Dendritic cell treated with granulocyte-macrophage colony-stimulating factor and Interleukin-4, amounts not matched to agents 40 ng/mL and 50 ng/mL, for 4 days (primary cell): ENCODE results near the gene DSCAML1.

ENCODE experiments used
- H3K27ac Mint-ChIP-seq: one replicate; pipeline ENCODE4 v1.8.0; 2022; ENCODE audit warnings: mild to moderate bottlenecking, mixed read lengths
- H3K27me3 Mint-ChIP-seq: one replicate; pipeline ENCODE4 v1.8.0; 2022; ENCODE audit warnings: mild to moderate bottlenecking, mixed read lengths
- H3K36me3 Mint-ChIP-seq: one replicate; pipeline ENCODE4 v1.8.0; 2022; ENCODE audit warnings: low read depth, mixed read lengths
- H3K4me1 Mint-ChIP-seq: one replicate; pipeline ENCODE4 v1.8.0; 2022; ENCODE audit warnings: low read depth, mixed read lengths
- H3K4me3 Mint-ChIP-seq: one replicate; pipeline ENCODE4 v1.8.0; 2022; ENCODE audit warnings: mild to moderate bottlenecking, moderate library complexity, mixed read lengths
- H3K9me3 Mint-ChIP-seq: one replicate; pipeline ENCODE4 v1.8.0; 2022; ENCODE audit warnings: mixed read lengths
- intact Hi-C: fragments of 100-400 bp; cut with micrococcal nuclease; formaldehyde crosslinking; loops from one replicate; pipeline ENCODE4 v1.15.0; 2022

The DSCAML1 gene

DNA sequence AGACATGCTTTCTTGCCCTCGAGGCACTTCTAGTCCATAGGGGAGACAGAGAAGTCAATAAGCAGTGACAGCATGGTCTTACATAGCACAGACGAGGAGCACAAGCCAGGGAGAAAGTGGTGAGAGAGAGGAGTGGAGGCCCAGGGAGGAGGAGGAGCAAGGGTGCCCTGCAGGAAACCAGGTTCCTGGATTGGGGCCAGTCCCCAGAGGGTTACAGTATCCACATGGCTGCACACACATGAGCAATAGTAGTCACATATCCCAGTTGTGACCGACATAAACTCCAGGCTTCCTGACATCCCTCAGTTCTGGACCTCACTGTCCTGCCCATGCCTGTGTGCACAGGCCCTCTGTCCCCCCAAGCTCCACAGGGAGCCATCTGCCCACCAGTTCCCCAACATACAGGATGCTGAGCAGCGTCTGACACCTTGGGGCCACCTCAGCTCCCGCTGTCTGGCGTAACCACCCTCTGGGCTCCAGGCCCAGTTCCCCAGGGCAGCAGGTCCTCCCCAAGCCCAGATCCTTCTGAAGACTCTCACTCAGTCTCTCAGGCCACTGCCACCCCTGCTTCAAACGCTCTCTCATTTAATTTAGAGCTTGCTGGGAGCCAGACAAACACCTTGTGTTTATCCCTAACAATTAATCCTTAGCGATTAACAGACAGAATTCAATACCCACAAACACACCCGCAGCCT, 53.7 kb downstream of the DSCAML1 start:
- Mint-ChIP-seq H3K36me3 (no peaks in the 10 kb centered on the region), H3K4me1 (peaks cover 9% of the 10 kb centered on the region), H3K27ac (no peak overlapping the region), H3K9me3 (no peaks in the 10 kb centered on the region), H3K27me3 (peaks cover 26% of the 10 kb centered on the region), H3K4me3 (no peak overlapping the region)
- intact Hi-C loops, result no loop called here

DNA sequence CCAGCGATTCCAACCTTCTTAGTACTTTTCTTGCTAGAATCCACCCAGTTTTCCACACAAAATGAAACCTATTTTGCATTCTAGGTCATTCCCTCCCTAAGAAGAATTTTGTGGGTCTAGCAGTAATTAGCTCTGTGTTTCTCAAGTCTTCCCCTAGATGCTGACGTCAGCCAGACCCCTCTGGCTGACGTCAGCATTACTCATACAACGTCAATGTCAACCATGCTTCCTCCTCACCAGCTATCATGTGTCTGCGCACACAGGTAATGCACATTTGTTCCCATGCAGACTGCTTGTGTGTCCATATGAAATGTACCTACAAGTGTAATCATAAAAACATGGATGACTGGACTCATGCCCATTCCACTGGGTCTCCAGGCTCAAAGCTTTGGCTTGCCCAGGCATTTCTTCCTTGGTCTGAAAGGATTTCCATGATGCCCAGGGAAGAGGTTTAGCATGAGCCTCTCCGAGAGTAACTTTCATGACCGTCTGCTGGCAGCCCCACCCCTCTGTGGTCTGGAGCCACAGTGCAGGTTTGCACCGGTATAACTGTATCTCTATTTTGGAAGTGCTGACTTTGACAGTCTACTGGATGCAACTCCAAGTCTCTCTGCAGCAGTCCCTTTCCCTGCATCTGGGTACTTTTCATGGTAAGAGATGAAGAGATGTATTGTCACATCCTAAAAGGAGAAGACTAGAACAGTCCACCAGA, 58.6 kb downstream of the DSCAML1 start:
- intact Hi-C loops, result no loop called here
- H3K4me1 Mint-ChIP-seq, result peaks cover 18% of the 10 kb centered on the region
- H3K27me3 Mint-ChIP-seq, result peaks cover 19% of the 10 kb centered on the region
- no peaks in the 10 kb centered on the region for H3K36me3 Mint-ChIP-seq
- no peak overlapping the region for H3K27ac Mint-ChIP-seq
- no peaks in the 10 kb centered on the region for H3K9me3 Mint-ChIP-seq
- no peak overlapping the region for H3K4me3 Mint-ChIP-seq

DNA sequence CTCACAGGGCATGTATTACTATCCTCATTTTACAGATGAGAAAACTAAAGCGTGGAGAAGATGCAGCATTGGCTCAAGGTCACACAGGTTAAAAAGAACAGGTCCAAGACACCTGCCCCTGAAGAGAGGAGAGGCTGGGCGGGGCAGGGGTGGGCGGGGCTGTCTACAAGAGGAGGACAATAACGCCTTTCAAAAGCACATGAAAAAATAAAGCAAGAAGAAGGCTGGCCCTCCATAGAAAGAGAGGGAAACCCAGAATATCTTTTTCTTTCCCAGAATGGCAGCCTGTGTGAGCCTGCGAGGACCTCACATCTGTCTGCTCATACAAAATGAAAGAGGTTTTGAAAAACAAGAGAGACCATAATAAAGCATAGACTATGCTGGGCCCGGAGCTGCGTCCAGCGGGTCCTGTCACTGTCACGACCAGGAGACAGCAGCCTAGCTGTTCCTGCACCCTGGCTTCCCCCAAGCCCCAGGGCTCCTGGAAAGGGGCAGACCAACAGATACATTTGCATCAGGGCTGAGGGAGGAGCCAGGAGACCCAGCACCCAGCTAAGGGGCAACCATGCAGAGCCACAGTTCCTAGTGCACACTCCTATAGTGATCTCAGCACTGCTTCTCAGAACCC, 61.6 kb downstream of the DSCAML1 start:
- intact Hi-C loops, result no loop called here

DNA sequence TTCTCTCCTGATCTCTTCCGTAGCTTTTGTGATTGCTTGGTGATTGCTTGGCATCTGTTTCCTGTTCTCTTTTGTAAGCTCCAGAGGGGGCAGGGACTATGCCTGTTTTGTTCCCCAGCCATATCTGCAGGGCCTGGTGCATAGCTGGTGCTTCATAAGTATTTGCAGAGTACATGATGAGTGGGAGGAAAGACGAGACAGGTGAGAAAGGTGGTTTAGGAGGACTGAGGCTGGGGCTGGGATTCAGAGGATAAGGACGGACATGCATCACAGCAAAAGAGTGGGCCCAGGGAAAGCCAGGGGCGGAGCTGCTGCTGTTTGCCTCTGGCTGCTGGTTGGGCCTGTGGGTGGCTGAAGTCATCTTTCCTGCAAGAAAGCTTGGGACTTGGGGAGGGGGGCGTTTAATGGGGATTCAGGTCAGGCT, 62.4 kb downstream of the DSCAML1 start:
- H3K36me3 Mint-ChIP-seq, result no peaks in the 10 kb centered on the region
- intact Hi-C loops, result no loop called here
- H3K9me3 Mint-ChIP-seq, result no peaks in the 10 kb centered on the region
- H3K4me3 Mint-ChIP-seq, result no peak overlapping the region
- no peak overlapping the region for H3K27ac Mint-ChIP-seq
- H3K27me3 Mint-ChIP-seq, result peaks cover 15% of the 10 kb centered on the region
- peaks cover 24% of the 10 kb centered on the region for H3K4me1 Mint-ChIP-seq

More for the DNA sequence above, 61.6 kb downstream of the DSCAML1 start:
- no peak overlapping the region for H3K4me3 Mint-ChIP-seq
- H3K36me3 Mint-ChIP-seq, result no peaks in the 10 kb centered on the region
- H3K4me1 Mint-ChIP-seq, result peaks cover 24% of the 10 kb centered on the region
- peaks cover 11% of the 10 kb centered on the region for H3K27me3 Mint-ChIP-seq
- no peaks in the 10 kb centered on the region for H3K9me3 Mint-ChIP-seq
- H3K27ac Mint-ChIP-seq, result no peak overlapping the region

DNA sequence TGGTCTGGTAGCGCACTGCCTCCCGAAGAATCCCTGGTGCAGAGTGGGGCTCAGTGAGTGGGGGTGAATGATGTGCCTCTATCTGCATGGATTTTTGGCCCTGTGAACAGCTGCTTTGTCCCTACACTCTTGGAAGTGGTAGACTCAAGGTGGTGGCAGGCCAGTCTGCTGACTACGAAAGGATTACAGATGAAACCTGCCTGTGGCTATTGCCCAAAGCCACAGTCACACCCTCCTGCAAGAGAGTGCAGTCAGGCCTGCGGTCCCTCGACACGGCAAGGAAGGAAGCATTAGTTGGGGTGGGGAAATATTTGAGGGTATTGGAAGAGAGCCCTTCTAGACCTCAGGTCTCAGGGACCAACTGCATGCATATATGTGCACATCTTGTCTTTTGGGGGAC, 63.7 kb downstream of the DSCAML1 start:
- Mint-ChIP-seq H3K4me1 (peaks cover 24% of the 10 kb centered on the region), H3K36me3 (no peaks in the 10 kb centered on the region), H3K27me3 (peaks cover 13% of the 10 kb centered on the region), H3K27ac (no peak overlapping the region), H3K9me3 (no peaks in the 10 kb centered on the region), H3K4me3 (no peak overlapping the region)
- intact Hi-C loops, result no loop called here

DNA sequence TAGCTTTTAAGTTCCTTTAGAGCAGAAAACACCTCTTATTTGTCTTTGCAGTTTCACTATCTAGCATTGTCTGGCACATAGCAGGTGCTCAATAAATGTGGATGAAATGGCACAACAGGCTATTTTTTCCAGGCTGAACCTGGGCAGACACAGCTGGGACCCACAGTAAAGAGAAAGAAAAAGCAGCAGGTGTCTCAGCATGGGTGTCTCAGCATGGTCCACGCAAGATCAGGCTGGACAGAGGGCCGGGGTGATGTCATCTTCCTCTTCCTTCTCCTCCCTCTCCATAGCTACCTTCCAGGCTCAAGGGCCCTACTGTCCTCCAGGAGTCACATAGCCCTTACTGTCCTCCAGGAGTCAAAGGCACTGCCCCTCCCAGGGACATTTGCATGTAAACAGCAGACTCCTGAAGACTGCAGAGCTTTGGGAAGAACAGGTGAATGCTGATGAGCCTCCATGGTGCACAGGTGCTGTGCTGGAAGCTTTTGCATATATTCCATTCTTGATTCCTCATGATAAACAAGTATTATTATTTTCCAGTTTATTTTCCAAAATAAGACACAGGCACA, 65.2 kb downstream of the DSCAML1 start:
- no peak overlapping the region for H3K27ac Mint-ChIP-seq
- peaks cover 16% of the 10 kb centered on the region for H3K27me3 Mint-ChIP-seq
- H3K9me3 Mint-ChIP-seq, result no peaks in the 10 kb centered on the region
- no peak overlapping the region for H3K4me3 Mint-ChIP-seq
- intact Hi-C loops, result no loop called here
- peaks cover 24% of the 10 kb centered on the region for H3K4me1 Mint-ChIP-seq
- H3K36me3 Mint-ChIP-seq, result no peaks in the 10 kb centered on the region

DNA sequence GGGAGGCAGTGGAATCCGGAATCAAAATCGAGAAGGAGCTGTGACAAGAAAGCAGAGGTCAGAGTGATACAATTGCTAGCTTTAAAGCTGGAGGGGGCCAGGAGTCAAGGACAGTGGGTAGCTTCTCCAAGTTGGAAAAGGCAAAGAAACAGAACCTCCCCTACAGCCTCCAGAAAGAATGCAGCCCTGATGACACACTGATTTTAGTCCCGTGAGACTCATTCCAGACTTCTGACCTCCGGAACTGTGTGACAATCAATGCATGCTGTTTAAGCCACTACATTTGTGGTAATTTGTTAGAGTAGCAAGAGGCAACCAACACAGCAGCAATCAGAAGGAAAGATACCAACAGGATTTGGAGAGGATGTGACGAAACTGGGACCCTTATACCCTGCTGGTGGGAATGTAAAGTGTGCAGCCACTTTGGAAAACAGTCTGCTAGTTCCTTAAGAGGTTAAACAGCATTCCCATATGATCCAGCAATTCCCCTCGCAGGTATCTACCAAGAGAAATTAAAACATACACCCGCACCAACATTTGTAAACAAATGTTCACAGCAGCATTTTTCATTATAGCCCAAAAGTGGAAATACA, 66.7 kb downstream of the DSCAML1 start:
- peaks cover 24% of the 10 kb centered on the region for H3K4me1 Mint-ChIP-seq
- H3K4me3 Mint-ChIP-seq, result no peak overlapping the region
- H3K9me3 Mint-ChIP-seq, result no peaks in the 10 kb centered on the region
- H3K27ac Mint-ChIP-seq, result no peak overlapping the region
- H3K36me3 Mint-ChIP-seq, result no peaks in the 10 kb centered on the region
- H3K27me3 Mint-ChIP-seq, result peaks cover 21% of the 10 kb centered on the region
- intact Hi-C loops, result no loop called here

DNA sequence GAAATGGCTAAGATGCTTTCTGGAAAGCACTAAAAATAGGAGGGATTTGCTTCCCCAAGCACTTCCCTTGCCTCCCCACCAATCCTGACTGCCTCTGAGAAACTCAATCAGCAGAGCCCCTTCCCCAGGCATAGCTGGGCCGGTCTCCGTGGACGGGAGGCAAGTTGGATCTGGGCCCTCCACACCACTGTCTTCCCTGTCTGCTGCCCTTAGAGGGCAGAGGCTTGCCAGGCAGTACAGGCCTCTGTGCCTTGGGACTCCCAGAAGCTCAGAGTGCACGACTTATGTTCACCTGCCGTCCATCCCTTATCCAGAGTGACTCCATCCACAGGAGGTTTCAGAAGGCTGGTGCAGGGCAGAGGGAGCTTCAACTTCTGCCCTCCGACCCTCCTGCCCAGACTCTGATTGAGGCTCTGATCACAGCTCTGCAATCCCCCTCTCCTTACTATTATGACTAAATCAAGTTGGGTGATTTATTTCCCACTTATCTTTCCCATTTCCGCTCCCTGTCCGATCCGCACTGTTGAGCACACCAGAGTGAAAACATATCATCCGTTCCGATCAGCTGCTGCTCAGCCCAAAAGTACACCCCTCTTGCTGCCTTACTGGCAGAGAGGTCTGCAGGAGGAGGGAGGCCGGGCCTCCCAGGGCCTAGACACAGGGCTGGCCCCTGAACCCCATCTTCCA, 71.8 kb downstream of the DSCAML1 start:
- Mint-ChIP-seq H3K4me1 (no peaks in the 10 kb centered on the region), H3K36me3 (no peaks in the 10 kb centered on the region), H3K27ac (no peak overlapping the region), H3K4me3 (no peak overlapping the region), H3K27me3 (peaks cover 20% of the 10 kb centered on the region), H3K9me3 (no peaks in the 10 kb centered on the region)
- intact Hi-C loops, result no loop called here

DNA sequence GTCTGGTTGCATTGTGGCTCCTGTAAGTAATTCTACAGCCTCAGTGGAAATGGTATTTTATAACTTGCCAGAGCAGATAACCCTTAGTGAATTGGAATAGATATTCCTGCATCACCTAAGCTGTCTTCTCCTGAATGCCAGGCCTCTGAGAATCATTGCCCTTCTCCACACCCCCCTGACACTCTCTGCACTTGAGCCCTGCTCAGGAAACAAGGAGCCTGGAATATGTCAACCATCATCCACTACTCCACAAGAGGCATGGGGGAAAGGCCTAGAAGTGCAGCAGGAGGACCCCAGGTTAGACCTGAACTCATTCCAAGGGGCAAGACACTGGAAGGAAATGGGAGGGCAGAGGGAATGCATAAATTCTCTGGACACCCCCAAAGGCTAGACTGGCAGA, 72.4 kb downstream of the DSCAML1 start:
- peaks cover 17% of the 10 kb centered on the region for H3K27me3 Mint-ChIP-seq
- H3K27ac Mint-ChIP-seq, result no peak overlapping the region
- H3K4me3 Mint-ChIP-seq, result no peak overlapping the region
- H3K4me1 Mint-ChIP-seq, result no peaks in the 10 kb centered on the region
- intact Hi-C loops, result no loop called here
- H3K9me3 Mint-ChIP-seq, result no peaks in the 10 kb centered on the region
- no peaks in the 10 kb centered on the region for H3K36me3 Mint-ChIP-seq

DNA sequence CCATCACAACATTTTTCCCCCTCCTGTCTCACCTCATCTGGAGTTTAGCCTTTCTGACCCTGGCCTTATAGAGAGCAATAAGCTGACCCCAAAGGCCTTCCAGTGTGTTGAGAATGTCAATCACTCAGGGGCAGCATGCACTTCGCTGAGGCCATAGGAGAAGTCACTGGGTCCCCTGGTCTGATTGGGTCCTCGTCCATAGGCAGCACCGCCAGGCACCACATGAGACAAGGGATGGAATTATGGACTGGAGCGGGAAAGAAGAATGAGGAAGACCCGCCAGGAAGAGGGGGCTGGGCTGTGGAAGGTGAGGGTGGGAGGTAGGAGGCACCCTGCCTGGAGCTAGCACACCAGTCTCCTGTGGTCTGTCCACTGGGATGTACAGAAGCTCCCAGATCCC, 72.9 kb downstream of the DSCAML1 start:
- Mint-ChIP-seq H3K9me3 (no peaks in the 10 kb centered on the region), H3K27ac (no peak overlapping the region), H3K27me3 (peaks cover 17% of the 10 kb centered on the region), H3K4me1 (no peaks in the 10 kb centered on the region), H3K36me3 (no peaks in the 10 kb centered on the region), H3K4me3 (no peak overlapping the region)
- intact Hi-C loops, result no loop called here

DNA sequence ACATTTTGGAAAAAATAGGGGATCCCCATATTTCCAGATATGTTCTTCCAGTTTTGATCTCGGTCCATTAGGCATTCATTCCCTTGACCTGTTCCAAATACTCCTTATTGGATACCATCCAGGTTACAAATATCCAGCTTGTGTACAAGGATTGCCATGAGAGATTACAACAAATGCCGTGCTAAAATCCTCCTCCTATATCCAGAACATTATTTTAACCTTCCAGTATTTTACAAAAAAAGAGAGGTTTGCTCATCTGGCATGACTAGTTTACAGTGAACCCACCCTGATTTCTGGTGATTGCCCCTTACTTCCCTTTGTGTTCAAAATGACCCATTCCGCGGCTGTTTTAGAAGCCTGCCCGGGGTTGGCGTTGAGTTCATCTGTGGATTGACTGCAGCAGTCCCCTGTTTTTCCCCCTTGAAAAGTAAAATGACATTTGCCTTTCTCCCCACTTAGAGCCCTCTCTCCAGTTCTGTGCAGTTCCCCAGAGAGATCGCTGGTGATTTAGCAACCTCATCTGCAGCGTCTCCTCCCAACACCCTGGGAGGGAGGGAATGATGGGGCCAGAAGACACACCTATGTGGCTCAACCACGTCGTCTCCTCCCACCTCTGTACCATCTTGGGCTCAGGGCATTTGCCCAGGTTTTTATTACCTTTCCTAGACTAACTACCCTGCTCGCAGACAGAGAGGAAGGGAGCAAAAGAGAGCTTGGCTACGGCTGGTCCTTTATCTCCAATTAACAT, 73.6 kb downstream of the DSCAML1 start:
- Mint-ChIP-seq H3K9me3 (no peaks in the 10 kb centered on the region), H3K4me3 (no peak overlapping the region), H3K4me1 (no peaks in the 10 kb centered on the region), H3K27ac (no peak overlapping the region), H3K27me3 (peaks cover 17% of the 10 kb centered on the region), H3K36me3 (no peaks in the 10 kb centered on the region)
- intact Hi-C loops, result no loop called here

DNA sequence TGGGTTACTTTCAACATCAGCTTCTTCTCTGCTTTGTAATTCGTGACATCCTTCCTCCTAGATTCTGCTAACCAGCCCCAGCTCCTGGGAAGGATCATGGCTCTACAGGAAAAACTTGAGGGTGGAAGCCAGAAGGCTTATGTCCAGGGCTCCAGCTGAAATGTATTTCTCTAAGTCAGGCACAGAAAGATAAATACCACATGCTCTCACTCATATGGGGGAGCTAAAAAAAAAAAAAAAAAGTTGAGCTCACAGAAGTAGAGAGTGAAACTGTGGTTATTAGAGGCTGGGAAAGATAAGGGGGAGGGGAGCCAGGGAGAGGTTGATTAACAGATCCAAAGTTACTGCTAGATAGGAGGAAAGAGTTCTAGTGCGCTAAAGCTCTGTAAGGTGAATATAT, 74.9 kb downstream of the DSCAML1 start:
- intact Hi-C loops, result no loop called here
- Mint-ChIP-seq H3K9me3 (no peaks in the 10 kb centered on the region), H3K4me3 (no peak overlapping the region), H3K27ac (no peak overlapping the region), H3K36me3 (no peaks in the 10 kb centered on the region), H3K4me1 (no peaks in the 10 kb centered on the region), H3K27me3 (peaks cover 14% of the 10 kb centered on the region)

DNA sequence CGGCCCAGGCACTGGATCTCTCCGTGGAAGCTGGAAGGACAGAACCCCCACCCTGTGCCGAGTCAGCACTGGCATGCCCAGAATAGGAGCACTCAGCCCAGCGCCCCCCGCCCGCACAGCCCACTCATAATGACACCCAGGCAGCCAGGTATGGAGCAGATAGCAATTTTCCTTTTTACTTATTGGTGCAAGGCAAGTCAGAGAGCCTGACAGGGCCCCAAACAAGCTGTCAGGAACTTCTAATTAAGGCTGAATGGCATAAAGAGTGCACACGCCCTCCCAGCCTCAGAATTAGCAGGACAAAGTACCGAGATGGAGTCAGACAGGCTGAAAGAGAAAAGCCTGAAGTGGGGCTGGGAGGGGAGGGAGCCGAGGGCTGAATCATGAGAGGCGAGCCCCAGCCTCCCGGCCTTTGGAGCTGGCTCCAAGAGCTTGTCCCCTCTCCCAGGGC, 76.9 kb downstream of the DSCAML1 start:
- Mint-ChIP-seq H3K27ac (no peak overlapping the region), H3K4me3 (no peak overlapping the region), H3K9me3 (no peaks in the 10 kb centered on the region), H3K4me1 (no peaks in the 10 kb centered on the region), H3K27me3 (peaks cover 6% of the 10 kb centered on the region), H3K36me3 (no peaks in the 10 kb centered on the region)
- intact Hi-C loops, result no loop called here
